HG02981 (cell line): ENCODE measurements around the gene SPARCL1.

Experiments used
- ATAC-seq: cut with Tn5 transposase; IDR thresholded peaks from one replicate; pipeline ENCODE4 v1.9.1; 2021; ENCODE audit warnings: mild to moderate bottlenecking, moderate library complexity; ENCODE audit not compliant: unreplicated experiment

SPARCL1 gene

DNA sequence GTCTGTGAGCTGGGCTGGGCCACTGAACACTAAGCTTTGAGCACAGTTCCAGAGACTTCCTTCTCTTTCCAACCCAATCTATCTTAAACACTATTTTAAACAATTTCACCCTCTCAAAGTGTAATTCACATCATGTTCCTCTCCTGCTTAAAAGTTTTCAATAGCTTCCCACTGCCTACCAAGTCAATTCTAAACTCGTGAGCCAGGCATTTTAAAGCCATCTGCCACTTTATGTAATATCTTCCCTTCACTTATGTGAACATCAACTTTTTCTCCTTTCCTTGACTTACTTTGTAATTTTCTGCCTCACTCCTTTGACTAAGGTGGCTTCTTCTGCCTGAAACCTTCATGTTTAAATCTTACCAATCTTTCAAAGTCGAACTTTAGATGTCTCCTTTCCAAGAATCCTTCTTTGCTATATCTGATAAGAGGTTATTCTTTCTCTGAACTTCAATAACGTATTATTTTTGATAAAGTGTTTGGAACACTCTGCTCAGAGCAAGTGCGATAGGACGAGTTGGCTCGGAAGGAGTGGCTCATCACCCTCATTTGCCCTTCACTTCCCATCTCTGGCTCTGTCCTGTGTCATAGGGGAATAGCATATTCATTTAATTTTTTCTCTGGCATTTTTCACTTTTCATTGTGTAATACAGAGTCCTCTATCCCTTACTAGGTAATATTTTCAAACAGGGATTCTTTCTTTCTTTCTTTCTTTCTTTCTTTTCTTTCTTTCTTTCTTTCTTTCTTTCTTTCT, 13.0 kb upstream of the SPARCL1 start:
- ATAC-seq, result no peak

DNA sequence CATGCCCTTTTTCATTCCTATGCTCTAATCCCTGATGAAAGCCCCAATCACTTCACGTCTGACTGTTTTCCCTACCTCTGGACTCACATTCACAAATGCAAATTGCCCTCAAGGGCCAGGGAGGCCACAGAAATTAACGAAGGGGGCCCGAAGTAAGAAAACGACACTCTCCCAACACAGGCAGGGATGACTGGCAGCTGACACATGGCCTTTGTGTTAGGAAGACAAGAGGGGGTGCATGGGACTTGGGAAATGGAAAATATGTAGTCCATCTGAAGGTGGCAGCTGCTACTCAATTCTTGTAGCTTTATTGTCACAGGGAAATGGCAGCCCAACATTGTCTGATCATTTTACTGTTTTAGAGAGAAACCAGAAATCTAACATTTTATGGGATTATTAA, 12.3 kb upstream of the SPARCL1 start:
- no peak for ATAC-seq

DNA sequence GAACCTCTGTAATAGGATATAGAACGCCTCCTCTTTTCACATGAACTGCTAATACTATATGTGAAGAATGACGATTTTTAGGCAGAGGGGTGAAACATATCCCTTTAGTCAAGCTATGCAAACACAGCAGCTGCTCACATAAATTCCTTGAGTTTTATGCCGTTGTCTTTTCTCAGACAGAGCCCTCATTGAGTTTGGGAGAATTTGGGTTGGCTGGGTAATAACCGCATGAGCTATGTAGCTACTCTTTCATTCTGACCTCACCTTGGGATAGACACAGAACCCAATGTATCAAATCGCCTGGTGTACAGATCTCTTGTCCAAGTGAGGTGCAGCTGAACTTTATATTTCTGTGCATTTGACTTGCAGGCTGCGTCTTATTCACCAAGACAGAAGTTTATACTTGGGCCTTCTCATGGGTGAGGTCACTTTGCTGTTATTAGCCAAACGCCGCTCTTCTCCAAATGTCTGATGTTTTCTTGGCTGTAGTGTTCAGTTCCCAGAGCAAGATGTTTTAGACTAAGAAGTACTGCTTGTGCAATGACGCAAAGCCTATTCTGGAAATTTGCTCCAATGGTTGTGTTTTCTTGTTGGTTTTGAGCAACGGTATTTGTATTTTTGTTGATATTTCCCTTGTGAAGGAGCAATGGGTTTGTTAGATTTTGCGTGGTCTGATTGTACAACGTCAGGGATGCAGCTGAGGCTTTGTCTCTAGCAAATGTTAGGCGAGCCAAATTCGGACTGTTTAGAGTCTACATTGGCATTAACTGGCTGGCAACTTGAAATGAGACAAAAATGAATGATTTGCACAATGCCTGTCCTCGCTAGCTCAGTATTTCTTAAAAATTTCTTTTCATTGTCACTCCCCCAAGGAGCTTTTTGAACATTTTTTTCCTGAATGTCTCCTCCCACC, 11.2 kb upstream of the SPARCL1 start:
- ATAC-seq, result no peak

DNA sequence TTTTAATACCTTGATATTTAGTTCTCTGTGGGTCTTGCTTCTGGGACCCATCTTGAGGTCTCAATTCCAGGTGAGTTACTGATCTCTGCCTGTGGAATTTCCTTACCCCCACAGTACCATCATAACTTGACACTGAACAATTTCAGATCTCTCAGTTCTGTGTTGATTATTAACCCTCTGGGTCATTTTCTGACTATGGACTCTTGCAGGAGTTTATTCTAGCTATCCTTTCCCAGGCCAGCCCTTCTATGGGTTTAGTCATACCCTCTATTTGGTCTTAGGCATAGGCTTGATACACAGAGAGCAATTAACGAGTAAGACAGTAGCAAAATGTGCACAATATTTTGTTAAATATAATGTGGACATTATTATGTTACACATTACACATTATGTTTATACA, 3.7 kb upstream of the SPARCL1 start:
- ATAC-seq, result no peak

DNA sequence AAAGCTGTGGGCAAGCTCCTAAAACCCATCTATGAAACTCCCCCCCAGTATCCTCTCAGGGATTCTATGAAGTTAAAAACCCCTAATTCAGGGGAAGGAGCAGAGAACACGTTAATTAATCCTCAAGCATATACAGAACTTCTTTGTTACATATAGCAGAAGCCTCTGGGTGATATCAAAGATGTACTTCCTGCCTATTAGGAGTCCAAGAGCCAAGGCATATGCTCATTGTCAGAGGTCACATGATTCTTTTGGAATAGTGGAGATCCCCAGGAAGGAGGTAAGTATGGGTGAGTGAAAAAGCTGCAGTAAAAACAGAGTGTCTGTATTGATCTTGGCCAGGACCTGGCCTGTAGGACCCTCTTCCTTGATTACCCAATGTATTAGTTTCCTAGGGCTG, 2.9 kb upstream of the SPARCL1 start:
- no peak for ATAC-seq

DNA sequence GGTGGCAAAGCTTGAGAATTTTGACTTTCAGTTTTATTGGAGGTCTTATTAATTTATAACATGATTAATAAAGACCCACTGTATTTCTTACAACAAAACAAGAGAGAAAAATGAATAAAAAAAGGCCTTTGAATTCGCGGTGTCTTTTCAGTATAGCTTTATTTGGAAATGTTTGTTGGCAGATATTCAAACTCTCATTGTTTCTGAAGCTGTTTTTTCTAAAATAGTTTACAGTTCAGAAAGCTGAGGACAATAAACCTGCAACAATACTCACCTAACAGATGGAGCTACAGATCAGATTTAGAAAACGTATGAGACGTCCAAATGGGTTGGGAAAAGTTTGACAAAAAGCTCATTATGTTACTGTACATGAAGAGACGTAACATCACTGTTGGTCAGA, 2.4 kb upstream of the SPARCL1 start:
- ATAC-seq, result no peak

DNA sequence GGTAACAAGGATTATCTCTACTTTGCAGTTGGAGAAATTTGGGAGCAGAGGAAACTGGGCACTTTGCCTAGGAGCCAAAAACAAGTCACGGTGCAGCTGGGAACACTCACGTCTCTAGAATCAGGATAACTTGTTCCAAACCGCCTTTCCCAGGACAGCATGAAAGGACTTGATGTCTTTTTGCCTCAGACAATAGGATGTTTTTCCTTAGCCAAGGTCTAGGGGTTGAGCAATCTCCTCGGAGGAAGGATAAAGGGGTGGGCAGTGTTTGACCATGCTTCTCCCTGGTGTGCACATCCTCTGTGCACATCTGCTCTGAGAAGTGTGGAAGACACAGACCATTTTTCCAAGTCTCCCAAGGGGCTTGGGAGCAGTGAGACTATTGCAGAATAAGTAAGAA, 1.7 kb upstream of the SPARCL1 start:
- no peak for ATAC-seq

DNA sequence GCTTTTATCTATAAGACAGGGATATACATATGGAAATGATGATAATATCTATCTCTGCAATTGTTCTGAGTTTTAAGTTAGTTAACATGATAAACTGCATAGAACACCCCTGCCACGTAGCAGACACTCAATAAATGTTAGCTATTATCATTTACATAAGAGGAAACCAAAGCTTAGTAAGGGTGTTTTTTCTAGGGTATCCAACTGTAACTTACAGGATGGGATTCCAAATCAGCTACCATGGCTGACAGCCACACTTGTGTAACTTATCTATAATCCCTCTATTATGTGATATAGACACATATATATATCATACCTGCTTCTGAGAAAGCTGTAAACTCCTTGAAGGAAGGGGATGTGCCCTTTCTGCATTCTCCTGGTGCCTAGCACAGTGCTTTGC, 1.1 kb upstream of the SPARCL1 start:
- ATAC-seq, result no peak

DNA sequence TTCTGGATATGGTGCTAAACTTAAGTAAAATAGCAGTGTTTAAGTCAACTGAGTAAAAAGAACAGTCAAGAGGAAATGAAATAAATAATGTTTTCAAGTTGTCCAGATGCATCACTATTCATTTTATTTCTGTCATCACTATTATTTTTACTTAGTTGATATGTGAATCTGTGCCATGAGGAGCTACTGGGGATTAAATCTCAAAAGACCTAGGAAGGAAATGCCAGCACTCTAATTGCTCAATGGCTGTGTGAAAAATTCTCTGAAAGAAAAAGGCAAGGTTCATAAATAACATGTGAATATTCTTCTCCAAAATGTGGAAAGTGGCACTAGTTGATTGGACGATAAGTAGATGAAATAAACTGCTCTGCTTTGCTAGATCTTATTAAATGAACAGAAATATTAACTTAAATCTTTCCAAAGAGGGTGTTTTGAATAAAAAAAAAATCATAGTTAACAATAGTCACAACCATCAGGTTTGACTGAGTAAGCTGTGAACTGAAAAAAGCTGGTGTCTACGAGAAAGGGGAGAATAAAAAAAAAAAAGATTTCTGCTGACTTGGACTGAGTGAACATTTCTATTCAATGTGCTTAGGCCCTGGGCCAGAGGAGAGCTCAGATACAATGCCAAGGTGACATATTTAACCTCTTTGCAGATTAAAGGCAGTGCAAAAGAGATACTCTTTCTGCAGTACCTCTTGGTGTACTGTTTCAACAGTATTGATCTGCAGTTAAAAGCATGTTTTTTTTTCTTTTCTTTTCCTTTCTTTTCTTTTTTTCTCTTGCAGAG, 1.6 kb downstream of the SPARCL1 start:
- ATAC-seq, result no peak

DNA sequence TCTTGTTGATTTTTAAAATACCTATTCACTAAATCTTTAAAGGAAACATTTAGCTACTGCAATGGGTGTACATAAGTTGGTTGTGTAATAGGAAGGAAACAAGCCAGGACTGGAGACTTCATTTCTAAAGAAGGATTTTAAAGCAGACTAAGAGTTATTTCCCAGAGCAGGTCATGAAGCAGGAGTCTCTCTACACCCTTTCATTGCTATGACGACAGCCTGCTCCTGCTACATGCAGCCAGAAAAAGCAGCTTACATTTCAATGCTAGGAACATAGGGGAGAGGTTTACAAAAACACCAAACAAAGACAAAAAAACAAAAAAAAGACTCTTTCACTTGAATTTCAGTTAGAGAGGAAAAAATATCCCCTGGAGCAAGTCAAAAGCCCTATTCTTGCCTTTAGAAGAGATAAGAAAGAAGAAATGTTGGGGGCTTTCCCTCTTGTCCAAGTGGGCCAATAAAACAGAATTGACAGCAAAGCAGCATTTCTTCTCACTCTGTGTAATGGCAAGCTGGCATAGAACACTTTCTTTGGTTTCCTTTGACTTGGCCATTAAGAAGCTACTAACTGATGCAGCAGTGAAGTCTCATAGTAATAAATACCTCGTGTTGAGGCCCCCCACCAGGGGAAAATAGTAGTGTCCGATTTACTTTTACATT, 3.4 kb downstream of the SPARCL1 start:
- no peak for ATAC-seq

DNA sequence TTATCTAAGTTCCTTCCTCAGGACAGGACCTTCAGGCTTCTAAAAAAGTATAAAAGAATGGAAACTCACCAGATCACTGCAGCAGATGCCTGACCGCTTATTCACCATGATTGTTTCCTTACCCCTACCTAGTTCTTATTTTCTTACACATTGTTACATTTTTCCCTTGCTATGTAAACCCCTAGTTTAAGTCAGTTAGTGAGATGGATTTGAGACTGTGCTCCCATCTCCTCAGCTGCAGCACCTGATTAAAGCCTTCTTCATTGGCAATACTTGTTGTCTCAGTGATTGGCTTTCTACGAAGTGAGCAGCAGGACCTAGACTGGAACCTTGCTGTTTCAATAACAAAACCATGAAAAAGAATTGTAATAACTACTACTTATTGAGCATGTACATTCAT, 4.7 kb downstream of the SPARCL1 start:
- no peak for ATAC-seq

DNA sequence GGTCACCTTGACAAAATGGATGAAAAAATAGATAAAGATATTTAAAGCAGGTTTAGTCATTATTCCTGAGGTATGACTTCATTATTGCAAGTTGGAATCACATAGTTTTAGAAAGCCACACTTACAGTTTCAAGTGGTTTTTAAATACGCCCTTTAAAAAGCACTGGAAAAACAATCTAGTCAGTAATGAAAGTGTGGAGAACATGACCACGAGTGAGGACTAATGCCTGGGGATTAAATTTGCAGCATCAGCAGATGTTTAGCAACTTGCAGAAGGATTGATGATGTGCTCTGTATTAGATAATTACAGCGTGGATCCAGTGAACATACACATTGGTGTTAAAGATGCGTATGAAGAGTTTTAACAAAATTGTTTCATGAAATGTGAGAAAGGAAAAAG, 5.9 kb downstream of the SPARCL1 start:
- ATAC-seq, result no peak

DNA sequence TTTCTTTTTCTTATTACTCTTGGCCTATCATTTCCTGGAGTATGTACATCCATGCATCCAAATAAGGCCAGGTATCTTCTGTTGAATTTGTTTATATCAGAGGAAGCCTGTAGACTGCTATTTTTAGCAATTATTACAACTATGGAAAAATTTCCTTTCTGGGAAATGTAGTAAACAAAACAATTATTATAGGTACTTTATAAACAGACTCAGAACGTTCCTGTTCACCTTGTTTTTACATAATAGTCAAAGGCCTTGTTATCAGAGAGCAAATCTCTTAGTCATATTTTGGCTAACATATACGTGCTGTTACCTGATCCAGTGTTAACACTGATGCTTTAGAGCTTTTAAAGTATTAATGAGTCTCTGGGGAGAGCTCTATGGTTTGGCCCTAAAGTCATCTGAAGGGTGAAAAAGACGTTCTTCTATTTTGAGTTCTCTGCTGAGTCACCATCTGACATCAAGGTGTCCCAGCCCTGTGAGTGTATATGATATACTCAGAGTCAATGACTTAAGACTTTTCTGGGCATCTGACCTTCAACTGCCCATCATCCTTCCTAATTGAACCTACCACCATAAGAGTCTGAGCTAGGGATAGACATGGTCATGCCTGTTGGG, 7.3 kb downstream of the SPARCL1 start:
- no peak for ATAC-seq

DNA sequence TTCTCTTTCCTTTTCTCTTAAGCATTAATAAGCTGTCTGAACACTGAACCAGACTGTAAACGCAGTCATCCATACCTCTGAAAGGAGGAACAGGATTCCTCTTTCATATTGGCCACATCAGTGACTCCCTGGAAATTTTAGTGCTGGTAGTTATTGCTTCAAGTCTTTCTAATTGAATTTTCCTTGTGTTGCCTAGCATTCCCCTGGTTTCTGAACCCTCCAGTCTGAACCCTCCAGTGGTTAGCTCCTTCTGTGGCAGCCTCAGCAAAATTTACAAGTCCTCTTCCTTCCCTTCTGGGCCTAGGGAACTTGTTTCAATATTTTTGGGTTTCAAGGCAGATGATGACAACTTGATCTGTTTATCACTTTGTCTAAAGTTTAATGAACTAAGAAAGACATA, 7.9 kb downstream of the SPARCL1 start:
- no peak for ATAC-seq

DNA sequence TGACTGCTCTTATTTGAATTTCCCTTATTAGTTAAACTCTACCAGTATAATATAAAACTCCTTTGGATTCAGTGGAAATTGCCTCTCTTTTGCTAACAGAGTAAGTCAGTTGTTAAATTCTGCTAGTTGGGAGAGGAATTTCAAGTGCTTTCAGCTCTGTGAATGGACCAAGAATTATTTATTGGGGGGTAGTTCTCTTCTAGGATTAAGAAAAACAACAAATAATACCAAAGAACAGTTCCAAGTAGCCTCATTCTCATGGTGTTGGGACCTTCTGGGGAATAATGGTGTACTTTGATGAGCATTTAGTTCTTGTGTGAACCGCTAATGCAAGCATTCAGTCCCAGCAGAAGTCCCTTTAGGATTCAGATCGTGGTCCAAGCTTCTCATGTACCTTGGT, 11.6 kb downstream of the SPARCL1 start:
- no peak for ATAC-seq

DNA sequence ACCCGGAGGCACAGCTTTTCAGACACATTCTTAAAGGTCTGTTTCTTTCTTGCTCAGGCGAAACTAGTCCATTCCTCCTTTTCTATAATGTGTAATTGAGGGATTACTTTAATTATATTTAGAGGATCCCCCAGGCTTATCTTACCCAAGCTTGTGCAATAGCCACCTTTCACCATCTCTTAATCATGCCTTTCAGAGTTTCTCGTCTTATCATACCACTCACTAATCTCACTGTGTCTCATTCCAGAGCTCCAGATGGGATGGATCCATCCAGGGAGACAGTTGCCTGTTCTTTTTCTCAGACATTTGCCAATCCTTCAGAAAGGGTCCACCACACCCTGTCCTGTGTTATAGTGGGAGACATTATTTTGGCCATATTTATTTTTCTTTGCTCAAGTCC, 12.5 kb downstream of the SPARCL1 start:
- ATAC-seq, result no peak

DNA sequence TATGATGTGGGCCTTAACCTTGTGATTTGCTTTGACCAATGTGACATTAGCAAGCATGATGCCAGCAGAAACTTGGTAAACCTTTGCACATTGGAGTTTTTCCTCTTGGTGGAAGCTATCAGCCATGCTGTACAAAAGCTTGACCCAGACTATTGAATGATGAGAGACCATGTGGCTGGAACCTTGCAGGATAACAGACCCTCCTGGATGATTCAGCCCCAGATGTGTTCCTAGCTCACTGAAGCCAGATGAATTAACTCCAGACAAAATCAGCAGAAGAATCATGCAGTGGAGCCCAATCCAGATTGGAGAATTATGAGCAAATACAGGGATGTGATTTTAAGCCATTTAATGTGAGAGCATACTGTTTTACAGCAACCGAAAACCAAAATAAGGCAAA, 16.8 kb downstream of the SPARCL1 start:
- no peak for ATAC-seq

DNA sequence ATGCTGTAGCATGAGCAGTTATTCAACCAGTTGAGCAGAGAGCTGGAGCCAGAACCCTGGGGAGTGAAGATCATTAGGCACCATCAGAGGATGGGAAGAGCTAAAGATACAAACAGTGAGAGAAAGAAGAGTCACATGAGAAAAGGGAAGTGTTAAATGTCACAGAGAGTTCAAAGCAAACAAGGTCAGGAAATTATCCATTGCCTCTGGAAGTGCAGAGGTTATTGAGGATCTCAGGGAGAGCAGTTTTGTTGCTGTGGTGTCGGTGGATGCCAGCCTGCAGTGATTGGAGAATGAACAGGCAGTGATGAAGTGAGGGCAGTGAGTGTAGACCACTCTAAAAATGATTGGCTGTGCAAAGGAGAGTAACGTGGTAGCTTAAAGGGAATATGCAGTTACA, 17.7 kb downstream of the SPARCL1 start:
- no peak for ATAC-seq

DNA sequence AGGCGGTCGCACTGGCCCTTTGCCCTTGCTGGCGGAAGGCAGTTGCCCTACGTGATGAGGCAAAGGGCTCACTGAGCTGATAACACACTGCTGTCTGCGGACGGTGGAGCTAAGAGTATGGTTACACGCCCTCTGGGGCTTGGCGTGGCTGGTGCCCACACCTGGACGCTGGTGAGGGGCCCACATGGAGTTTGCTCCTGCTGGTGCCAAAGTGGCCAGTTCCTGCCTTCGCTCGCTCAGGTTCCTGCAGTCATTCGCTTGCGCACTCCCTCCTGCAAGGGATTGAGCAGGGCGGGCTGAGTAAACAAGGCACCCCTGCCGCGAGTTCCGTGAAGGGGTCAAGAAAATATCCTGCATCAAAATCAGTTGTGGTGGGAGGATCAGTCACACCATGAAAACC, 18.4 kb downstream of the SPARCL1 start:
- ATAC-seq, result no peak

DNA sequence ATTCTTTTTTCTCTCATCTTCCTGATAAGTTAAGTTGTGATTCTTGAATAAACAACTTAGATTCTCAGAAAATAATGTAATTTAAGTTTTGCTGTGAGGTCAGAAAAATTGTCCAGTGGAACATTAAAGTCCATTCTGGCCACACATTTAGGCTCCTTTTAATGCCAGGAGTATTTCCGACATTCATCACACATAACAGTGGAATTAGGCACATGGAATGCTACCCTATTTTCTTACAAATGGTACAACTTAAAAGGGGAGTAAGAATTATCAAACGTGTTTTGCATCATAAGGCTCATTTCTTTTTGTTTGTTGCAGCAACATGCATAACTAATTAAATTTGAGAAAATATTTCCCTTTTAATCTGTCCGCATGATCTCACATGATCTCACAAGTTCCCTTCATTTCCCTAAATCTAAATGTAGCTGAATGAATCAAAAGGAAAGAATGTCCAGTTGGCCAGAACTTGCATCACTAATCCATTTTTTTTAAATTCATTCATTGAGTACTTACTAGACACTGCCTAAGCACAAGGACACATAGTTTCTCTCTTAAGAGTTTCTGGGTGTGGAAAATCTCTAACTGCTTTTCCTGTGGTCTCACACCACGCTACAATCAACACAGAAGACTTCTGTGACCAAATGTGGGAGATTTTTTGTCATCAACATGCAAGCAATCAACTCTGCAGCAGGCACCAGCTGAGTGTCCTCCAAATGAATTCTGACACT, 22.0 kb downstream of the SPARCL1 start:
- no peak for ATAC-seq
